ENCODE measurements around the gene IFITM2.
"Not testable (repeated sequence)": the region's sequence is repeated elsewhere in the genome, so short reads cannot be mapped to it uniquely, and the experiment has no call there.

The IFITM2 gene

DNA sequence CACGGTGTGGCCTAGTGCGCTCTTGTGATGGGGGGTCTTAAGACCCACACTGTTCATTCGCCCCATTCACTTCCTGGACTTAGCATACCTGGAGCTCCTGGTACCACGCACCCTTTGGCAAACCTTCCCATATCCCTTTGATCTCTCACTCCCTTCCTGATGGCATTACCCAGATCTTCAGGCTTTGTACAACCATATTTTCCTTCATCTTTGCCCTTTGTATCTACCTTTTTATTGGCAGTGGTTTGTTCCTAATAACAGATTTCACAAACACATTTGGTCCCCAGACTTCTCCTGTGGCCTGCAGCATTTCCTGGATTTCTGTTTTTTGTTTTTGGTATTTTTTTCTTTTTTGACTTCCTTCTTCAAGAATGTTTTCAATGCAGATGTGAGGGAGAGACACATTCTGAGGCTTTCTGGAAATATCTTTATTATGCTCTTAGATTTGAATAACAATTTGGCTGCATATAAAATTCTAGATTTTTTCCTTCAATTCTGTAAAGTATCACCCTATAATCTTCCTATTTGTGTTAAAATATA lies 29.1 kb downstream of the IFITM2 start:
- no peak overlapping the region for H3K4me3 ChIP-seq (ENCODE audit: low read length)
- TF ChIP-seq ZNF274 (IDR thresholded peaks at IDR 0.05; ENCODE audit: low read depth, low read length), result no peak

DNA sequence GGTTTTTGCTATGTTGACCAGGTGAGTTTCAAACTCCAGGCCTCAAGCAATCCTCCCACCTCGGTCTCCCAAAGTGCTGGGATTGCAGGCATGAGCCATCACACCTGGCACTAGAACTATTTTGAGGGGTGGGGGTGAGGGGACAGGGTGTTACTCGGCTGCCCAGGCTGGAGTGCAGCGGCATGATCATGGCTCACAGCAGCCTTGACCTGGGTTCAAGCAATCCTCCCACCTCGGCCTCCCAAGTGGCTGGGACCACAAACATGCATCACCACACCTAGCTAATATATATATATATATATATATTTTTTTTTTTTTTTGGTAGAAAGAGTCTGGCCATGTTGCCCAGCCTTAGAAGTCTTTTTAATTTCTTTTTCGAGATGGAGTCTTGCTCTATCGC lies 30.1 kb downstream of the IFITM2 start:
- H3K4me3 ChIP-seq (ENCODE audit: low read length), result no peak overlapping the region
- no peak for TF ChIP-seq ZNF274 (IDR thresholded peaks at IDR 0.05; ENCODE audit: low read depth, low read length)

DNA sequence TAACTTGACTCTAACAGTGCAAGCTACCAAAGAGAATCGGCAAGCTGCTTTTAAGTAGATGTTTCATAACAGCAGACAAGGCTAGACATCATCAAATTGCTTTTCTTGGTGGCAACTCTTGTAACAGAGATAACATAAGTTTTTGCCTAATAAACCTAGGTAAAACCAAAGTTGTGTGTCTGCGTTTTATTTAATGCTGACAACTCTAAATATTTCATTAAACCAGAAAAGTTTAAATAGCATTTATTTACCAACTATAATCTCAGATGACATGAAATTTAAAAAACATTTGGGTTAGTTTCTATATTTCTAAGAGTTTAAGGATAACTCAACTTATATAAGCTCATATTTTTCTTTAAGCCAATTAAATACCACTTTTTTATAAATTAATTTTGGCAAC lies 32.3 kb downstream of the IFITM2 start:
- TF ChIP-seq ZNF274 (IDR thresholded peaks at IDR 0.05; ENCODE audit: low read depth, low read length), result no peak
- no peak overlapping the region for H3K4me3 ChIP-seq (ENCODE audit: low read length)

DNA sequence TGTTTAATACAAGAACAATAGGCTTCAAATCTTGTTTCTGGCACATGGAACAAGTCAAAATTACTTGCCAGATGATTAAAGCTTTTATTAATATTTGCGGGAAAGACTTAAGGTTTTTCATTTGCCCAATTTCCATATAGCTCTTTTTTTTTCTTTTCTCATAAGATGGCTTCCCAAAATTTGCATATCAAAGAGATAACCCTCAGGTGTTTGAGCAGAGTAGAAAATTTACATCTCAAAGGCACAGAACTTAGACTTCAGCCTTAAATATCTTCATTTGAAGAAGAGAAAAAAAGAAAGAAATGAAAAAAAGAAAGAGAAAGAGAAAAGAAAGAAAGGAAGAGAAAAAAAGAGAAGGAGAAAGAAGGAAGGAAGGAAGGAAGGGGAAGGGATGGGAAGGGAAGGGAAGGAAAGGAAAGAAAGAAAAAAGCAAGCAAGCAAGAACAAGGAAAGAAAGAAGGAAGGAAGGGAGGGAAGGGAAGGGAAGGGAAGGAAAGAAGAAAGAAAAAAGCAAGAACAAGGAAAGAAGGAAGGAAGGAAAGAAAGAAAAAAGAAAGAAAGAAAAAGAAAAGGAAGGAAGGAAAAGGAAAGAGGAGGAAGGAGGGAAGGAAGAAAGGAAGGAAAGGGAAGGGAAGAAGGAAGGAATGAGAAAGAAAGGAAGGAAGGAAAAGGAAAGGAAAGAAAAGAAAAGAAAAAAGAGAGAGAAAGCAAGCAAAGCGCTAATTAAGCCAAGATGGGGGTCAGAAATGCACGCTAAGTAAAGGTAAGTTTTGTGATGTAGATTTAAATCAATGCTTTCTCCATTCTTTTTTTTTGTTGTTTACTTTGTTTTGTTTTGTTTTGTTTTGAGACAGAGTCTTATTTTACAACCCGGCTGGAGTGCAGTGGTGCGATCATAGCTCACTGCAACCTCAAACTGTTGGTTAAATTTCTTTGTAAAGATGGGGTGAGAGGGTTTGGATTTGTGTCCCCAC lies 33.2 kb downstream of the IFITM2 start:
- H3K4me3 ChIP-seq (ENCODE audit: low read length), result no peak overlapping the region

DNA sequence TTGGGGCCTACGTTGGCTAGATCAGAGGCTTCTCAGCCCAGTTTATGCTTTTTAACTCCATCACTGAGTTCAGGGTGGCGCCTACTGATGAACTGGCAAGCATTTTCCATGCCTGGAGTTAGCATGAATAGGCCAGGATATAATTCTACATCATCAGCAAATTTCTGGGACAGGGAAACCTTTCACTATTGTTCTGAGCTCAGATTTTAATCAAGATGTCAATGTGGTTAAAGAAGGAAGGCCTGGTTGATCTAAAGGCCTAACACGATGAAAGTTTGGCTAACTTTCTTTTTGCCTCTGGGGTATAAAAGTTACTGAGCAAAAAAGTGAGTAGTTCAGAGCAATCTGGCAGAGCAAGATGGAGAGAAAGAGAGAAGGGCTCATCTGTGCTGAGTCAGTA lies 34.7 kb downstream of the IFITM2 start:
- no peak overlapping the region for H3K4me3 ChIP-seq (ENCODE audit: low read length)
- no peak for TF ChIP-seq ZNF274 (IDR thresholded peaks at IDR 0.05; ENCODE audit: low read depth, low read length)

More for the DNA sequence above, 33.2 kb downstream of the IFITM2 start:
- no peak for TF ChIP-seq ZNF274 (IDR thresholded peaks at IDR 0.05; ENCODE audit: low read depth, low read length)

DNA sequence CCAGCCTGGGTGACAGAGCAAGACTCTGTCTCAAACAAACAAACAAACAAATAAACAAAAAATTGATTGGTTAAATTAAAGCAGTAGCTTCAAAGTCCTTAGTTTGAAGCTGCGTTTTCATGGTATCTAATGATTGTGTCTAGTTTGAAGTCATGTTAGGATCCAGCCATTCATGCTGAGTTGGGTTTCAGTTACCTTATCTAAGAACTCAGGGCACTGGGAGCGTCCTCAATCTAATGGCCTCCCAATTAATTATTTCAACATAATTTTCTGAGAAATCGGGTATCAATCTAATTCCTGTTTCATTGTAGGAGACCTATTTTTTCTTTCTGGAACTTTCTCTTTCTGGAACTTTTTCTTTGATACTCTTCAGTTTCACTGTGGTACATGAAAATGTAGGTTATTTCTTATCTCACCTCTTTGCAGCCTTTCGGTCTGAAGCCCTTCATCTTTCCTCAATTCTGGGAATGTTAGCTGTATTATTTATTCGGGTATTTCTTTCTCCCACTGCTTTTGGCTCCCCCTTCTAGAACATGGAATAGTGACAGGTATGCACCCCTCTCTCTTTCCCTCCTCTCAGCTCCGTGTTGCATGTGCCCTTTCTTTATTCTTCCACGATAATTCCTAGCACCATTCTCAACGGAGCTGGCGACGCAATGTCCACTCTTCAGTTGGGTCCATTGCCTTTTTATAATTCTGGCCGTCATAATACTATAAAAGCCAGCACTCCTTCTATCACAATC lies 37.4 kb downstream of the IFITM2 start:
- TF ChIP-seq ZNF274 (IDR thresholded peaks at IDR 0.05; ENCODE audit: low read depth, low read length), result no peak
- no peak overlapping the region for H3K4me3 ChIP-seq (ENCODE audit: low read length)

DNA sequence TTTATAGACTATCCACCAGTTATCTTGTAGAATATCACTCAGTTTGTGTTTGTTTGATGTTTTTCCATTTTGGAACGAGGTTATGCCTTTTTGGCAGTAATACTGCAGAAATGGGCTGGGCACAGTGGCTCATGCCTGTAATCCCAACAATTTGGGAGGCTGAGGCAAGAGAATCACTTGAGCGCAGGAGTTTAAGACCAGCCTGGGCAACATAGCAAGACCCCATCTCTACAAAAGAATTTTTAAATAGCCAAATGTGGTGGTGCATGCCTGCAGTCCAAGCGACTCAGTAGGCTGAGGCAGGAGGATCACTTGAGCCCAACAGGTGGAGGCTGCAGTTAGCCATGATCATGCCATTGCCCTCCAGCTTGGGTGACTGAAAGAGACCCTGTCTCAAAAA lies 38.9 kb downstream of the IFITM2 start:
- no peak overlapping the region for H3K4me3 ChIP-seq (ENCODE audit: low read length)
- no peak for TF ChIP-seq ZNF274 (IDR thresholded peaks at IDR 0.05; ENCODE audit: low read depth, low read length)

DNA sequence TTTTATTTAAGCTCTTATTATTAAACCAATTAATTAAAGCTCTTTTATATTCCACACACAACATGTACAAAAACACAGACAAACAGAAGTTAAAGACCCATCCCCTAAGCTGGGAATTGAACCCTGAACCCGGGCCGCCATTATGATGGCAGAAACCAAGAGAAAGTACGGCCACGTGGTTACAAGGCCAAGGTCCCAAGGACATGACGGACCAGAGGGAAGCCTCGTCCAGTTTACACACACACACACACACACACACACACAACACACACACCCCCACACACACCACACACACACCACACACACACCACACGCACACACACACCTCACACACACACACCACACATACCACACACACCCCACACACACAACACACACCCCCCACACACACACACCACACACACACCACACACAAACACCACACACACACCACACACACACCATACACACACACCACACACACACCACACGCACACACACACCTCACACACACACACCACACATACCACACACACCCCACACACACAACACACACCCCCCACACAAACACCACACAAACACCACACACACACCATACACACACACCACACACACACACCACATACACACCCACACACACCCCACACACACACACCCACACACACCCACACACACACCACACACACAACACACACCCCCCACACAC lies 41.8 kb downstream of the IFITM2 start:
- H3K4me3 ChIP-seq (ENCODE audit: low read length), result not testable (repeated sequence)

DNA sequence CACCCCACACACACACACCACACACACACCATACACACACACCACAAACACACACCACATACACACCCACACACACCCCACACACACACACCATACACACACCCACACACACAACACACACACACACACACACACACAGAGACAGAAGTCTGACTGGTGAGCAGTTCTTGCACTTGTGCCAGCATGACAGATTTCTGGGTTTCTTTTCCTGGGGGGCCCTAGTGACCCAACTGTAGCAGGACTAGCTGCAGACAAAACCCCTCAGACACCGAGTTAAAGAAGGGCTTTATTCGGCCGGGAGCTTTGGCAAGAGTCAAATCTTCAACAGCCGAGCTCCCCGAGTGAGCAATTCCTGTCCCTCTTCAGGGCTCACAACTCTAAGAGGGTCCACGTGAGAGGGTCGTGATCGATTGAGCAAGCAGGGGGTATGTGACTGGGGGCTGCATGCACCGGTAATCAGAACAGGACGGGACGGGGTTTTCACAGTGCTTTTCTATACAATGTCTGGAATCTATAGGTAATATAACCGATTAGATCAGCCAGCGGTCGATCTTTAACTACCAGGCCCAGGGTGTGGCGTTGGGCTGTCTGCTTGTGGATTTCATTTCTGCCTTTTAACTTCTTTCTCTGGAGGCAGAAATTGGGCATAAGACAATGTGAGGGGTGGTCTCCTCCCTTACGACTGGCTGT lies 42.6 kb downstream of the IFITM2 start:
- not testable (repeated sequence) for H3K4me3 ChIP-seq (ENCODE audit: low read length)

DNA sequence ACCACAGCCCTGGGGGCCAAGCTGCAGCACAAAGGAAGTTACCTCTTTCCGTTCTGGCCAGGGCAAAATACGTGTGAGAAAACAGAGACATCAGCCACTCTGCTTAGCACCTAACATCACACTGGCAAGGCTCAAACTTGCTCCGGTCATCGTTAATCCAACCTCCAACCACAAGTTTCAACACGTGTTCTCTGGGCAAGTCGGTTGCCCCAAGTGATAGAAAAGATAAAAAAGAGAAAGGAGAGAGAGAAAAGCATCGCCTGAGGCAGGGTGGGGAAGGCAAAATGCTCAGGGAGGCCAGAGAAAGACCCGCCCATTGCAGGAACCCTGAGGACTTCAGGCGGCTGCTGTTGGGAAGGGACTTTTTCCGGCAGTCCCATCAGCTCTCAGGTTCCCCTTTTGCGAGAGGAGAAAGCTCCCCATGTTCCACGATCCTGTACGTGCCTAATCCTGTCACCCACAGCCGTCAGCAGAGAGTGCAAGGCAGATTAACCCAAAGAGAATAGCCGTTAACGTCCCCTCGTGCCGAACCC lies 43.2 kb downstream of the IFITM2 start:
- H3K4me3 ChIP-seq (ENCODE audit: low read length), result no peak overlapping the region; the same call in 1 of the 2 replicates
- no peak for TF ChIP-seq ZNF274 (IDR thresholded peaks at IDR 0.05; ENCODE audit: low read depth, low read length)

DNA sequence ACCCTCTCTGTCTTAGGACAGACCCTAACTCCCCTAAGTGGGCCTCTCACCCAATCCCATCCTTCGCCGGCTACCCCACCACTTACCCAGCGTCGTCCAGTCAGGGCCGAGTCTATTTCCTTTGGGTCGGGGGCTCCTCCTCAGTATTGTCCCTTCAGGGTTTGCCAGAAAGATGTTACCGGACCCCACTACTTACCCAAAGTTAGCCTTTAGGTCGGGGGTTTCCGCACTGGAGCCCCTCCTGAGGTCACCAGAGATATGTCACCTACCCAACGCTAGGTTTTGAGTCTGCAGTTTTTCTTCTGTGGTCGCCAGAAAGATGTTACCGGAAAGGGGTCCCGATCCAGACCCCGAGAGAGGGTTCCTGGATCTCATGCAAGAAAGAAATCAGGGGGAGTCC lies 43.8 kb downstream of the IFITM2 start:
- H3K4me3 ChIP-seq (ENCODE audit: low read length), result no peak overlapping the region
- TF ChIP-seq ZNF274 (IDR thresholded peaks at IDR 0.05; ENCODE audit: low read depth, low read length), result no peak

DNA sequence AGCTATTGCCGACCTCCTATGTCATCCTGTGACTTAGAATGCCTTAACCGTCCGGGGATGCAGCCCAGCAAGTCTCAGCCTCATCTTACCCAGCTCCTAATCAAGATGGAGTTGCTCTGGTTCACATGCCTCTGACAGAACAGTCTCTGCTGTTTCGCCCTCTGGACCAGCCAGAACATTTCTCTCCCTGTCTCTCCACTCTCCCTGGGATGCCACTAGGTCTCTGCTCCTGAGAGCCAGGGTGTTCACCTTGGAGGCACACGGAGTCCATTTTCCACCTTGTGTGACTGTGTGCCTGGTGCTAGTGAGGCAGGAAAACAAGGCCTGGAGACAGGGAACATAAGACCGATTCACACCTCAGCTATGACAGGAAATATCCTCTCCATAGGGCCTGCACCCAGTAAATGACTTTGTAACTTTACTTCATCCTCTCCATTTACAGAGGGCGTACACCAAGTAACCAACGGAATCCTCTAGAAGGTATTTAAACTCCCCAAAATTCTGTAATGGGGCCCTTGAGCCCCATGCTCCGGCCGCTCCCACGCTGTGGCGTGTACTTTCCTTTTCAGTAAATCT lies 44.9 kb downstream of the IFITM2 start:
- no peak for TF ChIP-seq ZNF274 (IDR thresholded peaks at IDR 0.05; ENCODE audit: low read depth, low read length)
- H3K4me3 ChIP-seq (ENCODE audit: low read length), result no peak overlapping the region

DNA sequence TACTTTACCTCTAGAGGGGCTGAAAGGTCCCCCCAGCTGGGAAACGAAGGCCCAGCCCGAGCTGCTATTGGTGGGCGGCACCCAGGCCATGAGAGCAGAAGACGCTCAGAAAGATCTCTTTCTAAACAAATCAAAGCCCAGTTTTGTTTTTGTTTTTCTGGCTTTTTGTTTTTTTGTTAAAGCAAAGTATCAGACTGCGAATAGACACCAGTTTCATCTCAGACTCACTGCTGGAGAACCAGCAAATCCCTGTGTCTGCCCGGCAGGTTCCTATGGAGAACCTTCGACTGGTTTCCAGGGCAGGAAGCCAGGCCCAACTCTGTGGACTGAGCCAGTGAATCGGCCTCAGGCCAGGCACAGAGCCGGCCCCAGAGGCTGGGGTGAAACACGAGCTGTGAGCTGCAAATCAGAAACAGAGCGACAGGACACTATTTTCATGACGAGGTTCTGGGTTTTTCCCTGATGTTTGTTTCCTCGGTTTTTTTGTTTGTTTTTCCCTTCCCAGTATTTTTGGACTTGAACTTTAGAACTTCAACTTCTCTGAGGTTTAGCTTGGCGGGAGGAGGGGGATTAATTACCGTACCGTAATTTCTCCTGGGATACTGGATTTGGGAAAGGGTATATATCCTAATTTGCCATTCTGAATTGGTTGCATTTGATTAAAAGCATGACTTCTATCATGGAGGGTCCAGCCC lies 45.7 kb downstream of the IFITM2 start:
- no peak for TF ChIP-seq ZNF274 (IDR thresholded peaks at IDR 0.05; ENCODE audit: low read depth, low read length)

More for the DNA sequence above, 45.7 kb downstream of the IFITM2 start:
- no peak overlapping the region for H3K4me3 ChIP-seq (ENCODE audit: low read length)

All from GM08714 (cell line).